AG08395 (cell line): ENCODE data around the gene COASY.
A peak's percentile ranks its signal among the peaks of the same experiment; 100 is the strongest.

Experiments used
- DNase-seq: peaks from one replicate; pipeline ENCODE4 v3.0.0; 2012; ENCODE audit warnings: mixed read lengths, low spot score

COASY gene

GRCh38 chr17:42561897-42562387, at the start of gene COASY:
Gene COASY (plus strand): TSS chr17:42562148. CDS start chr17:42562623, 475 bp downstream.
- DNase-seq, result peak; percentile 98

GRCh38 chr17:42512246-42512645, 49.7 kb upstream of the COASY start:
- no peak for DNase-seq

- DNase-seq, result no peak
Observed at GRCh38 chr17:42512733-42513251, 49.2 kb upstream of the COASY start.

GRCh38 chr17:42513686-42514085, 48.3 kb upstream of the COASY start:
- DNase-seq, result no peak

GRCh38 chr17:42514279-42514678, 47.7 kb upstream of the COASY start:
- no peak for DNase-seq

- DNase-seq, result no peak
Observed at GRCh38 chr17:42514867-42515266, 47.1 kb upstream of the COASY start.

GRCh38 chr17:42517516-42517915, 44.4 kb upstream of the COASY start:
- peak; percentile 97 for DNase-seq

GRCh38 chr17:42518046-42518754, 43.7 kb upstream of the COASY start:
- peak; percentile 89 for DNase-seq

GRCh38 chr17:42518755-42519545, 43.0 kb upstream of the COASY start:
- no peak for DNase-seq

- DNase-seq, result peak; percentile 93
Observed at GRCh38 chr17:42519546-42520491, 42.1 kb upstream of the COASY start.

GRCh38 chr17:42520540-42520951, 41.4 kb upstream of the COASY start:
- DNase-seq, result no peak

- no peak for DNase-seq
Observed at GRCh38 chr17:42521036-42521435, 40.9 kb upstream of the COASY start.

GRCh38 chr17:42521666-42522262, 40.2 kb upstream of the COASY start:
- DNase-seq, result no peak

GRCh38 chr17:42522263-42522790, 39.6 kb upstream of the COASY start:
- no peak for DNase-seq

GRCh38 chr17:42522798-42523278, 39.1 kb upstream of the COASY start:
- DNase-seq, result no peak

GRCh38 chr17:42525221-42525620, 36.7 kb upstream of the COASY start:
- peak; percentile 46 for DNase-seq

- DNase-seq, result peak; percentile 46
Observed at GRCh38 chr17:42526031-42526444, 35.9 kb upstream of the COASY start.

- no peak for DNase-seq
Observed at GRCh38 chr17:42527932-42528331, 34.0 kb upstream of the COASY start.

- DNase-seq, result no peak
Observed at GRCh38 chr17:42529061-42529460, 32.9 kb upstream of the COASY start.

GRCh38 chr17:42530952-42531454, 30.9 kb upstream of the COASY start:
- no peak for DNase-seq
